H1 (cell line): Measurements from ENCODE around the gene SKIDA1. TPM values are rescaled to one million over a fixed set of nuclear protein-coding genes. Genes with fewer than 3 reads are reported as not detected.

Experiments used
- CTCF ChIA-PET: fragments of 300-600 bp; sonication (Branson Sonifier 250); formaldehyde crosslinking; loops from one replicate; lab custom pipeline; 2021; ENCODE audit not compliant: partially characterized antibody; lab: Charles Lee
- POLR2A ChIA-PET: fragments of 300-600 bp; sonication (Branson Sonifier 250); formaldehyde crosslinking; loops from one replicate; lab custom pipeline; 2021; ENCODE audit warnings: inconsistent platforms; ENCODE audit not compliant: partially characterized antibody; lab: Charles Lee
- DNase-seq, 2 experiments: peaks; one replicate each; pipeline versions ENCODE4 v3.0.0 to v3.0.0-alpha.2; 2010 to 2022; ENCODE audit warnings: low spot score in 2 of 2, low read depth in 1 of 2, mixed read lengths in 1 of 2
- FAIRE-seq: peaks from 2 replicates; lab custom pipeline; 2011; peaks lifted over from hg19 to GRCh38; lab: Jason Lieb, UNC
- H2AFZ ChIP-seq: 2 replicates; pipeline ENCODE4 v1.8.1; 2012; ENCODE audit warnings: low read length, inconsistent platforms
- H2AK5ac ChIP-seq: 2 replicates; pipeline ENCODE4 v1.6.1; 2013; ENCODE audit warnings: low read depth, low read length
- H2BK120ac ChIP-seq: replicated peaks from 2 replicates; pipeline ENCODE3; 2013; ENCODE audit warnings: low read depth, low read length, inconsistent platforms
- H2BK12ac ChIP-seq: 2 replicates; pipeline ENCODE4 v1.6.1; 2013; ENCODE audit warnings: low read depth, low read length
- H2BK15ac ChIP-seq: 2 replicates; pipeline ENCODE4 v1.6.1; 2013; ENCODE audit warnings: low read length
- H2BK20ac ChIP-seq: 2 replicates; pipeline ENCODE4 v1.6.1; 2013; ENCODE audit warnings: low read length
- H2BK5ac ChIP-seq: 2 replicates; pipeline ENCODE4 v1.6.1; 2013; ENCODE audit warnings: low read depth, low read length
- H3K14ac ChIP-seq: 2 replicates; pipeline ENCODE4 v1.6.1; 2013; ENCODE audit warnings: inconsistent platforms; ENCODE audit not compliant: insufficient read length
- H3K18ac ChIP-seq: 2 replicates; pipeline ENCODE4 v1.6.1; 2013; ENCODE audit warnings: low read length; ENCODE audit errors: extremely low read depth
- H3K23ac ChIP-seq: 2 replicates; pipeline ENCODE4 v1.6.1; 2013; ENCODE audit warnings: inconsistent platforms; ENCODE audit not compliant: insufficient read length
- H3K23me2 ChIP-seq: 2 replicates; pipeline ENCODE4 v1.6.1; 2013; ENCODE audit warnings: low read depth, low read length
- H3K27ac ChIP-seq: 2 replicates; pipeline ENCODE4 v1.6.1; 2011; ENCODE audit warnings: low read depth, low read length, inconsistent platforms
- H3K27me3 ChIP-seq, 4 experiments: replicated peaks in 1 of 4; 1 replicate in 1 of 4; 2 replicates in 3 of 4; pipeline versions ENCODE4 v1.6.1 to v1.8.1; 2011 to 2013; ENCODE audit warnings: low read length in 3 of 4, mild to moderate bottlenecking in 3 of 4, inconsistent platforms in 2 of 4, mixed read lengths in 2 of 4, moderate library complexity in 1 of 4; ENCODE audit not compliant: control insufficient read depth in 3 of 4, insufficient read depth in 3 of 4; ENCODE audit errors: extremely low read depth in 1 of 4
- H3K36me3 ChIP-seq, 4 experiments: 2 replicates each; pipeline versions ENCODE4 v1.6.1 to v1.8.1; 2011 to 2013; ENCODE audit warnings: mild to moderate bottlenecking in 4 of 4, low read length in 3 of 4, moderate library complexity in 2 of 4, control low read depth in 1 of 4, inconsistent platforms in 1 of 4; ENCODE audit not compliant: insufficient read depth in 4 of 4, control insufficient read depth in 2 of 4
- H3K4ac ChIP-seq: replicated peaks from 2 replicates; pipeline ENCODE3; 2013; ENCODE audit warnings: low read length, low read depth, mixed read lengths, inconsistent platforms; ENCODE audit not compliant: insufficient read length
- H3K4me1 ChIP-seq, 4 experiments: replicated peaks in 1 of 4; 1 replicate in 1 of 4; 2 replicates in 3 of 4; pipeline versions ENCODE4 v1.6.1 to v1.8.1; 2011 to 2013; ENCODE audit warnings: low read length in 3 of 4, inconsistent platforms in 2 of 4, mixed read lengths in 1 of 4; ENCODE audit not compliant: insufficient read depth in 4 of 4, control insufficient read depth in 3 of 4
- H3K4me2 ChIP-seq, 2 experiments: 2 replicates each; pipeline versions ENCODE4 v1.6.1 to v1.8.1; 2011 to 2013; ENCODE audit warnings: low read depth in 2 of 2, low read length in 2 of 2, control low read depth in 1 of 2, inconsistent platforms in 1 of 2, mild to moderate bottlenecking in 1 of 2; ENCODE audit not compliant: insufficient read depth in 1 of 2
- H3K4me3 ChIP-seq, 4 experiments: fragments of 200-600, 300-600 bp in 1 of 4; sonication (generic), shearing (Covaris generic), sonication (Bioruptor Twin) in 1 of 4; 2 replicates each; pipeline versions ENCODE4 v1.5.1 to v1.8.1; 2011 to 2016; ENCODE audit warnings: low read length in 4 of 4, low read depth in 3 of 4, control low read depth in 2 of 4, inconsistent platforms in 2 of 4, mild to moderate bottlenecking in 2 of 4, mixed read lengths in 1 of 4, moderate library complexity in 1 of 4; ENCODE audit not compliant: insufficient read depth in 2 of 4; ENCODE audit errors: extremely low read depth in 1 of 4
- H3K56ac ChIP-seq: replicated peaks from 2 replicates; pipeline ENCODE3; 2013; ENCODE audit warnings: low read depth, mild to moderate bottlenecking, mixed read lengths, low read length, inconsistent platforms; ENCODE audit not compliant: insufficient read length
- H3K79me1 ChIP-seq: 2 replicates; pipeline ENCODE4 v1.6.1; 2013; ENCODE audit warnings: low read depth, low read length, control low read depth
- H3K79me2 ChIP-seq, 2 experiments: 2 replicates each; pipeline versions ENCODE4 v1.6.1 to v1.8.1; 2012 to 2013; ENCODE audit warnings: low read length in 2 of 2, mild to moderate bottlenecking in 2 of 2, inconsistent platforms in 1 of 2; ENCODE audit not compliant: insufficient read depth in 2 of 2, control insufficient read depth in 1 of 2
- H3K9ac ChIP-seq, 4 experiments: replicated peaks in 1 of 4; 1 replicate in 1 of 4; 2 replicates in 3 of 4; pipeline versions ENCODE4 v1.6.1 to v1.8.1; 2011 to 2013; ENCODE audit warnings: low read depth in 3 of 4, low read length in 3 of 4, control low read depth in 2 of 4, mild to moderate bottlenecking in 2 of 4, moderate library complexity in 2 of 4, inconsistent platforms in 1 of 4; ENCODE audit errors: extremely low read depth in 1 of 4
- H3K9me3 ChIP-seq, 2 experiments: 2 replicates each; pipeline versions ENCODE4 v1.6.1 to v1.8.1; 2012 to 2013; ENCODE audit warnings: mild to moderate bottlenecking in 2 of 2, moderate library complexity in 2 of 2, control low read depth in 1 of 2, inconsistent platforms in 1 of 2, low read depth in 1 of 2, low read length in 1 of 2, mixed read lengths in 1 of 2; ENCODE audit not compliant: insufficient read depth in 2 of 2
- H4K20me1 ChIP-seq, 2 experiments: replicated peaks in 1 of 2; 2 replicates each; pipeline versions ENCODE3 to v1.8.1; 2011 to 2013; ENCODE audit warnings: inconsistent platforms in 2 of 2, low read length in 2 of 2, mild to moderate bottlenecking in 1 of 2; ENCODE audit not compliant: insufficient read depth in 2 of 2, control insufficient read depth in 1 of 2
- H4K5ac ChIP-seq: 2 replicates; pipeline ENCODE4 v1.6.1; 2013; ENCODE audit warnings: low read length, low read depth, mixed read lengths, inconsistent platforms; ENCODE audit not compliant: insufficient read length
- H4K8ac ChIP-seq: 2 replicates; pipeline ENCODE4 v1.8.0; 2013; ENCODE audit warnings: mild to moderate bottlenecking, moderate library complexity, low read length, inconsistent platforms; ENCODE audit not compliant: insufficient read depth; ENCODE audit errors: extremely low read depth
- H4K91ac ChIP-seq: replicated peaks from 2 replicates; pipeline ENCODE3; 2013; ENCODE audit warnings: low read length, mixed read lengths, inconsistent platforms; ENCODE audit not compliant: insufficient read length
- CTBP2 ChIP-seq: IDR thresholded peaks from 2 replicates; pipeline ENCODE4 v1.7.0; 2011; ENCODE audit warnings: borderline replicate concordance, mild to moderate bottlenecking, moderate library complexity, mixed read lengths, low read length; ENCODE audit not compliant: insufficient read depth, insufficient read length
- FOSL1 ChIP-seq: IDR thresholded peaks from 2 replicates; pipeline ENCODE4 v1.6.1; 2011; ENCODE audit warnings: mild to moderate bottlenecking, low read depth, low read length, moderate library complexity; ENCODE audit not compliant: insufficient read depth
- GABPA ChIP-seq: IDR thresholded peaks from 2 replicates; pipeline ENCODE4 v1.6.1; 2011; ENCODE audit warnings: mild to moderate bottlenecking, low read length, moderate library complexity, borderline replicate concordance; ENCODE audit not compliant: insufficient read depth
- HDAC2 ChIP-seq, 2 experiments: fragments of 300-600 bp in 1 of 2; sonication (generic) in 1 of 2; IDR thresholded peaks; 2 replicates each; pipeline ENCODE4 v1.6.1; 2011 to 2012; ENCODE audit warnings: low read depth in 2 of 2, low read length in 2 of 2, mild to moderate bottlenecking in 2 of 2, moderate library complexity in 2 of 2, borderline replicate concordance in 1 of 2, inconsistent platforms in 1 of 2
- PHF8 ChIP-seq: fragments of 200-600 bp; sonication (generic); conservative IDR thresholded peaks from 2 replicates; pipeline ENCODE4 v1.7.1; 2012; ENCODE audit warnings: low read depth, mild to moderate bottlenecking, inconsistent platforms, low read length, moderate library complexity
- POLR2AphosphoS5 ChIP-seq: IDR thresholded peaks from 2 replicates; pipeline ENCODE4 v1.6.1; 2011; ENCODE audit warnings: low read depth, low read length
- SP2 ChIP-seq: IDR thresholded peaks from 2 replicates; pipeline ENCODE4 v1.6.1; 2012; ENCODE audit warnings: mild to moderate bottlenecking, low read length, inconsistent platforms
- SRF ChIP-seq: IDR thresholded peaks from 2 replicates; pipeline ENCODE4 v1.6.1; 2011; ENCODE audit warnings: mild to moderate bottlenecking, low read depth, low read length, moderate library complexity
- ZNF274 ChIP-seq: IDR thresholded peaks from 2 replicates; pipeline ENCODE4 v1.7.0; 2012; ENCODE audit warnings: low read length, borderline replicate concordance; ENCODE audit errors: extremely low read depth
- WGBS, 2 experiments: shearing (Covaris generic) in 1 of 2; methylation state at CpG; one replicate each; pipeline versions ENCODE4 v1.1.6 to v1.1.7; 2013 to 2015; ENCODE audit warnings: low lambda C conversion rate in 2 of 2, mixed read lengths in 2 of 2, inconsistent platforms in 1 of 2, low coverage in 1 of 2, missing lambda C conversion rate in 1 of 2; ENCODE audit not compliant: insufficient replicate concordance in 2 of 2, insufficient coverage in 1 of 2, insufficient read length in 1 of 2; ENCODE audit errors: extremely low coverage in 1 of 2, missing lambda C conversion rate in 1 of 2; 5-methylcytosine and 5-hydroxymethylcytosine counted together
- polyA plus RNA-seq, 7 experiments: library from polyadenylated mRNA; depleted of rRNA in 3 of 7; stranded (reverse) in 5 of 7; unstranded in 2 of 7; fragments of >200 nt in 5 of 7; fragments of 200-250 nt in 2 of 7; gene quantifications; 1 replicate in 5 of 7; 2 replicates in 1 of 7; 4 replicates in 1 of 7; pipeline versions ENCODE4 v1.2.1 to v1.2.3, GENCODE V29; 2011 to 2013; ENCODE audit warnings: missing spikeins in 2 of 7, mixed read lengths in 2 of 7
- total RNA-seq: library from RNA; stranded (reverse); fragmentation: NEBNext Ultra II Directional; extraction: Animal tissue kit (Norgen Biotek cat#: 25700); gene quantifications from 2 replicates; pipeline ENCODE4 v1.2.1, GENCODE V29; 2021
- TF ChIP-seq, protein P1 (sequence below): IDR thresholded peaks from 2 replicates; pipeline ENCODE4 v1.6.1; 2011; ENCODE audit warnings: low read depth, mild to moderate bottlenecking, low read length; ENCODE audit not compliant: insufficient read depth

Gene SKIDA1
- total and polyA plus RNA-seq, 2 of the 8 experiments (the other 6 are each of a cell fraction or from before 2014, with no cell fraction given): 1.5 to 8.0 TPM

DNA sequence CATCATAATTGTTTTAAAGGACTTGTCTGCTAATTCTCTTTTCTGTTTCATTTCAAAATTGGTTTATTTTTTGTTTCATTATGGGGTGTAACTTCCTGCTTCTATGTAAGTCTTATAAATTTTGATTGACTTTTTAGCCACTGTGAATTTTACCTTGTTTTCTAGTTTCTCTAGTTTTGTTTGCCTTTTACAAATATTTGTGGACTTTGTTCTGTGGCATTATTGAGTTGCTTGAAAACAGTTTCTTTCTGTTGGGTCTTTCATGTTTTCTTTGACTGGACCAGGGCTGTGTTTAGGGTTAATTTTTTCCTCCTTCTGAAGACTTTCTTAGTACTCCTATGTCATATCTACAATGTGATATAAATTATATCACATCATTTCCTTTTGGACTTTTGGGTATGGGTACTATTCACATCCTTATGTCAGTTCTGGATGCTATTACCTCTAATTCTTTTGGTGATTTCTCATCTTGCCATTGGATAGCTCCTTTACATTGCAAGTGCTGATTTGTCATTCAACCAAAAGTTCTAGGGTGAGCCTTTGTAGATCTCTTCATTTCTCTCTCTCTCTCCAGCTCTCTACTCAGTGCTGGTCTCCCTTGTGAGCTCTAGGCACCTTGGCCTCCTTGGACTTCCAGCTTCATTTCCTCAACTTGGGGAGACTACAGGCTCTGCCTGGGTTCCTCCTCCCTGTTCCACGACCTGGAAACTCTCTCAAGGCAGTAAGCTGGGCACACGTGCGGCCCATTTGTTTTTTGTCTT, 45.5 kb upstream of the SKIDA1 start:
- peaks cover 0 to 4% (median 0%) of the 10 kb centered on the region in 4 experiments; a peak in 1 of 8 replicates for H3K36me3 ChIP-seq
- TF ChIP-seq POLR2AphosphoS5 (no peak), GABPA (no peak), HDAC2 (IDR thresholded peaks at IDR 0.05; ENCODE audit: borderline replicate concordance in 1 of 2, low read depth in 2 of 2, low read length in 2 of 2) (no peak), SRF (no peak), PHF8 (no peak), SP2 (no peak), FOSL1 (no peak), CTBP2 (no peak), ZNF274 (no peak)
- TF ChIP-seq, protein P1, sequence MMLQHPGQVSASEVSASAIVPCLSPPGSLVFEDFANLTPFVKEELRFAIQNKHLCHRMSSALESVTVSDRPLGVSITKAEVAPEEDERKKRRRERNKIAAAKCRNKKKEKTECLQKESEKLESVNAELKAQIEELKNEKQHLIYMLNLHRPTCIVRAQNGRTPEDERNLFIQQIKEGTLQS: no peak

More for the DNA sequence above, 45.5 kb upstream of the SKIDA1 start:
- Histone ChIP-seq H3K9me3 (no peaks in the 10 kb centered on the region), H3K4me2 (no peak overlapping the region; a peak in 1 of 4 replicates), H3K14ac (no peak overlapping the region), H2AK5ac (no peak overlapping the region), H3K56ac (no peak overlapping the region), H3K9ac (no peak overlapping the region), H3K79me1 (no peaks in the 10 kb centered on the region; the same call in 1 of the 2 replicates), H3K4me1 (peaks cover 0 to 6% (median under 1%) of the 10 kb centered on the region in 4 experiments; a peak in 2 of 7 replicates), H4K8ac (no peak overlapping the region), H4K5ac (no peak overlapping the region), H3K23me2 (no peaks in the 10 kb centered on the region; the same call in 1 of the 2 replicates), H2BK120ac (no peak overlapping the region), H3K18ac (no peak overlapping the region), H3K4ac (no peak overlapping the region), H3K79me2 (peaks cover 9 to 98% of the 10 kb centered on the region in 2 experiments; a peak in 3 of 4 replicates), H3K27ac (no peak overlapping the region), H4K91ac (no peak overlapping the region), H2AFZ (no peak overlapping the region), H2BK5ac (no peak overlapping the region), H2BK12ac (no peak overlapping the region), H2BK15ac (no peak overlapping the region), H3K27me3 (no peaks in the 10 kb centered on the region), H3K23ac (no peak overlapping the region), H3K4me3 (no peak overlapping the region), H2BK20ac (no peak overlapping the region), H4K20me1 (peaks cover 2 to 6% of the 10 kb centered on the region in 2 experiments)
- ChIA-PET POLR2A (no interaction called here), CTCF (no interaction called here)
- WGBS, 2 experiments: 79% methylated on average over 3 of the region's 3 CpGs; no CpG with 5 or more reads in 1 of the 2 experiments
- no peak for DNase-seq
- FAIRE-seq: no peak
